Breast epithelium (tissue), 3 donors: ENCODE results near the gene MEOX1.

ENCODE experiments used
- POLR2A ChIP-seq: fragments of 450-650 bp; IDR thresholded peaks from one replicate; pipeline ENCODE4 v1.6.1; 2016; ENCODE audit warnings: antibody characterized with exemption, mild to moderate bottlenecking, moderate library complexity
- TF ChIP-seq, protein P1 (sequence below), 3 donors: fragments of 450-650 bp; IDR thresholded peaks; one replicate each; pipeline ENCODE4 v1.5.1; 2016 to 2017; ENCODE audit warnings: antibody characterized with exemption in 3 of 3, mild to moderate bottlenecking in 3 of 3, moderate library complexity in 3 of 3

- TF ChIP-seq, protein P1, sequence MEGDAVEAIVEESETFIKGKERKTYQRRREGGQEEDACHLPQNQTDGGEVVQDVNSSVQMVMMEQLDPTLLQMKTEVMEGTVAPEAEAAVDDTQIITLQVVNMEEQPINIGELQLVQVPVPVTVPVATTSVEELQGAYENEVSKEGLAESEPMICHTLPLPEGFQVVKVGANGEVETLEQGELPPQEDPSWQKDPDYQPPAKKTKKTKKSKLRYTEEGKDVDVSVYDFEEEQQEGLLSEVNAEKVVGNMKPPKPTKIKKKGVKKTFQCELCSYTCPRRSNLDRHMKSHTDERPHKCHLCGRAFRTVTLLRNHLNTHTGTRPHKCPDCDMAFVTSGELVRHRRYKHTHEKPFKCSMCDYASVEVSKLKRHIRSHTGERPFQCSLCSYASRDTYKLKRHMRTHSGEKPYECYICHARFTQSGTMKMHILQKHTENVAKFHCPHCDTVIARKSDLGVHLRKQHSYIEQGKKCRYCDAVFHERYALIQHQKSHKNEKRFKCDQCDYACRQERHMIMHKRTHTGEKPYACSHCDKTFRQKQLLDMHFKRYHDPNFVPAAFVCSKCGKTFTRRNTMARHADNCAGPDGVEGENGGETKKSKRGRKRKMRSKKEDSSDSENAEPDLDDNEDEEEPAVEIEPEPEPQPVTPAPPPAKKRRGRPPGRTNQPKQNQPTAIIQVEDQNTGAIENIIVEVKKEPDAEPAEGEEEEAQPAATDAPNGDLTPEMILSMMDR (IDR thresholded peaks at IDR 0.05): no peak
- TF ChIP-seq POLR2A: no peak
These were observed 27.1 kb downstream of the MEOX1 start for GRCh38 chr17:43634591-43635125.
